Measurements from ENCODE around the gene PDE2A.

Gene PDE2A

DNA sequence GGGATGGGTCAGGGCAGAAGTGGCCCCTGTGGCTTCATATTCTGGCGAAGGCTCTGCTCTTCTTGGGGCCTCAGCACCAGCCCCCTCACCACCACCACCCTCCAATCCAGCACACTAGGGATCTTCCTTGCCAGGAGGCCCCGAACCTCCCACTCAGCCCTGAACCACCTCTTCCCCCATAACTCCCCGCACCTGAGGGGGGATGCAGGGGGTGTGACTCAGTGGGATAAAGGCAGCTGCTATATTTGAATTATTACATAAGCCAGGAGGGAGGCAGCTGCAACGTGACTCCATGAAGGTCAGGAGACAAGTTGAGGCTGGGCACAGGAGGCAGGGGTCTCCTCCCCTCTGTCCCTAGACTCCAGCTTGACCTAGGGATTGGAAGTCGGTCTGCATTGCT lies 5.6 kb upstream of the PDE2A start:
- TF ChIP-seq POU6F1 (CRISPR knock-in tag; IDR thresholded peaks at IDR 0.05; ENCODE audit: borderline replicate concordance, low read depth) (no peak), ZNF8 (CRISPR knock-in tag; IDR thresholded peaks at IDR 0.05) (no peak), ZC3H10 (CRISPR knock-in tag; IDR thresholded peaks at IDR 0.05) (no peak), BACH2 (CRISPR knock-in tag; IDR thresholded peaks at IDR 0.05; ENCODE audit: borderline replicate concordance) (no peak), SNAI2 (CRISPR knock-in tag; IDR thresholded peaks at IDR 0.05) (no peak), PPARA (CRISPR knock-in tag; IDR thresholded peaks at IDR 0.05; ENCODE audit: borderline replicate concordance) (no peak)
- ATAC-seq: no peak

DNA sequence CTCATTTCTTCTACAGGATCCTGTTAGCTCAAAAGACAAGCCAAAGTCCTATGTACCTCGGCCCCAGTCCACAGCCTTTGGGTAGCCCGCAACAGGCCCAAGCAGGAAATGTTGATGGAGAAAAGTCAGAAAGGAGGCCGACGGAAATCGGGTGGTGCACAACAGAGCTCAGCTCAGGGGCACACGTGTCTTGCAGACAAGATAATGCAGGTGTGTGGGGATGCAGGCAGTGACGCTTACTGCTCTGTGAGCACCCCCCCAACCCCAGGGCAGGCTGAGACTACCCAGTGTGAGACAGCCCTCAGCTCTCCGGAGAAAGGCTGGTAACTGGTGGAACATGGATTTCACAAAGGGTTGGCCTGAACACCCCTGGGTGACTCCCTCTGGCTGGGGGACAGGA lies 4.3 kb upstream of the PDE2A start:
- ATAC-seq: no peak
- TF ChIP-seq, protein P1, sequence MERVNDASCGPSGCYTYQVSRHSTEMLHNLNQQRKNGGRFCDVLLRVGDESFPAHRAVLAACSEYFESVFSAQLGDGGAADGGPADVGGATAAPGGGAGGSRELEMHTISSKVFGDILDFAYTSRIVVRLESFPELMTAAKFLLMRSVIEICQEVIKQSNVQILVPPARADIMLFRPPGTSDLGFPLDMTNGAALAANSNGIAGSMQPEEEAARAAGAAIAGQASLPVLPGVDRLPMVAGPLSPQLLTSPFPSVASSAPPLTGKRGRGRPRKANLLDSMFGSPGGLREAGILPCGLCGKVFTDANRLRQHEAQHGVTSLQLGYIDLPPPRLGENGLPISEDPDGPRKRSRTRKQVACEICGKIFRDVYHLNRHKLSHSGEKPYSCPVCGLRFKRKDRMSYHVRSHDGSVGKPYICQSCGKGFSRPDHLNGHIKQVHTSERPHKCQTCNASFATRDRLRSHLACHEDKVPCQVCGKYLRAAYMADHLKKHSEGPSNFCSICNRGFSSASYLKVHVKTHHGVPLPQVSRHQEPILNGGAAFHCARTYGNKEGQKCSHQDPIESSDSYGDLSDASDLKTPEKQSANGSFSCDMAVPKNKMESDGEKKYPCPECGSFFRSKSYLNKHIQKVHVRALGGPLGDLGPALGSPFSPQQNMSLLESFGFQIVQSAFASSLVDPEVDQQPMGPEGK (CRISPR knock-in tag; IDR thresholded peaks at IDR 0.05; ENCODE audit: borderline replicate concordance): no peak
- no peak for TF ChIP-seq PPARA (CRISPR knock-in tag; IDR thresholded peaks at IDR 0.05; ENCODE audit: borderline replicate concordance)
- no peak for TF ChIP-seq ZNF70 (CRISPR knock-in tag; IDR thresholded peaks at IDR 0.05)
- TF ChIP-seq ESRRG (CRISPR knock-in tag; IDR thresholded peaks at IDR 0.05): no peak
- no peak for TF ChIP-seq ZC3H10 (CRISPR knock-in tag; IDR thresholded peaks at IDR 0.05)
- TF ChIP-seq TCF4 (CRISPR knock-in tag; IDR thresholded peaks at IDR 0.05; ENCODE audit: borderline replicate concordance): no peak
- TF ChIP-seq, protein P2, sequence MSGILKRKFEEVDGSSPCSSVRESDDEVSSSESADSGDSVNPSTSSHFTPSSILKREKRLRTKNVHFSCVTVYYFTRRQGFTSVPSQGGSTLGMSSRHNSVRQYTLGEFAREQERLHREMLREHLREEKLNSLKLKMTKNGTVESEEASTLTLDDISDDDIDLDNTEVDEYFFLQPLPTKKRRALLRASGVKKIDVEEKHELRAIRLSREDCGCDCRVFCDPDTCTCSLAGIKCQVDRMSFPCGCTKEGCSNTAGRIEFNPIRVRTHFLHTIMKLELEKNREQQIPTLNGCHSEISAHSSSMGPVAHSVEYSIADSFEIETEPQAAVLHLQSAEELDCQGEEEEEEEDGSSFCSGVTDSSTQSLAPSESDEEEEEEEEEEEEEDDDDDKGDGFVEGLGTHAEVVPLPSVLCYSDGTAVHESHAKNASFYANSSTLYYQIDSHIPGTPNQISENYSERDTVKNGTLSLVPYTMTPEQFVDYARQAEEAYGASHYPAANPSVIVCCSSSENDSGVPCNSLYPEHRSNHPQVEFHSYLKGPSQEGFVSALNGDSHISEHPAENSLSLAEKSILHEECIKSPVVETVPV (CRISPR knock-in tag; IDR thresholded peaks at IDR 0.05): no peak
- TF ChIP-seq ISL1 (CRISPR knock-in tag; IDR thresholded peaks at IDR 0.05): no peak
- TF ChIP-seq ZNF8 (CRISPR knock-in tag; IDR thresholded peaks at IDR 0.05): no peak

- TF ChIP-seq POU6F1 (CRISPR knock-in tag; IDR thresholded peaks at IDR 0.05; ENCODE audit: borderline replicate concordance, low read depth) (no peak), CREB5 (CRISPR knock-in tag; IDR thresholded peaks at IDR 0.05; ENCODE audit: low read depth) (no peak), PPARA (CRISPR knock-in tag; IDR thresholded peaks at IDR 0.05; ENCODE audit: borderline replicate concordance) (no peak), ZNF565 (CRISPR knock-in tag; conservative IDR thresholded peaks at IDR 0.05; ENCODE audit: low read depth) (no peak), OSR1 (CRISPR knock-in tag; IDR thresholded peaks at IDR 0.05) (no peak), ZFP30 (CRISPR knock-in tag; IDR thresholded peaks at IDR 0.05) (no peak), ISL1 (CRISPR knock-in tag; IDR thresholded peaks at IDR 0.05) (no peak), ZFP3 (CRISPR knock-in tag; IDR thresholded peaks at IDR 0.05) (no peak), TCF4 (CRISPR knock-in tag; IDR thresholded peaks at IDR 0.05; ENCODE audit: borderline replicate concordance) (no peak), ESRRG (CRISPR knock-in tag; IDR thresholded peaks at IDR 0.05) (no peak), TOX (CRISPR knock-in tag; IDR thresholded peaks at IDR 0.05; ENCODE audit: borderline replicate concordance) (no peak), ZNF8 (CRISPR knock-in tag; IDR thresholded peaks at IDR 0.05) (no peak), ARNTL (CRISPR knock-in tag; IDR thresholded peaks at IDR 0.05; ENCODE audit: borderline replicate concordance, low read depth) (no peak), GLIS3 (CRISPR knock-in tag; IDR thresholded peaks at IDR 0.05) (no peak), SNAI2 (CRISPR knock-in tag; IDR thresholded peaks at IDR 0.05) (no peak), RARB (CRISPR knock-in tag; IDR thresholded peaks at IDR 0.05) (no peak), BACH2 (CRISPR knock-in tag; IDR thresholded peaks at IDR 0.05; ENCODE audit: borderline replicate concordance) (no peak), ZC3H10 (CRISPR knock-in tag; IDR thresholded peaks at IDR 0.05) (no peak)
- TF ChIP-seq, protein P2 (CRISPR knock-in tag; IDR thresholded peaks at IDR 0.05): no peak
- TF ChIP-seq, protein P1 (CRISPR knock-in tag; IDR thresholded peaks at IDR 0.05; ENCODE audit: borderline replicate concordance): no peak
- no peak for ATAC-seq
Observed at GRCh38 chr11:72676861-72677341, 2.7 kb upstream of the PDE2A start.

Measured in SK-N-SH treated with all-trans-retinoic acid at 6 μM for 48 hours (cell line).